Endodermal cell (in vitro differentiated cells): ENCODE data around the gene SELPLG. TPM values are rescaled to one million over a fixed set of nuclear protein-coding genes. Genes with fewer than 3 reads are reported as not detected.
A peak's percentile ranks its signal among the peaks of the same experiment; 100 is the strongest.
"Not testable (repeated sequence)": the region's sequence is repeated elsewhere in the genome, so short reads cannot be mapped to it uniquely, and the experiment has no call there.

Experiments
- DNase-seq: peaks from one replicate; pipeline ENCODE4 v3.0.0-alpha.2; 2017
- H3K27ac ChIP-seq: 2 replicates; pipeline ENCODE4 v1.5.1; 2013; ENCODE audit warnings: mild to moderate bottlenecking, low read depth, low read length, moderate library complexity
- H3K27me3 ChIP-seq: 2 replicates; pipeline ENCODE4 v1.6.1; 2013; ENCODE audit warnings: mild to moderate bottlenecking, low read length, moderate library complexity; ENCODE audit not compliant: insufficient read depth, control insufficient read depth, poor library complexity, severe bottlenecking
- H3K36me3 ChIP-seq: 2 replicates; pipeline ENCODE4 v1.7.0; 2013; ENCODE audit warnings: mild to moderate bottlenecking, low read length, moderate library complexity; ENCODE audit not compliant: control insufficient read depth, insufficient read depth
- H3K4me1 ChIP-seq: one replicate; pipeline ENCODE4 v1.7.0; 2013; ENCODE audit warnings: low read length; ENCODE audit not compliant: control insufficient read depth, insufficient read depth
- H3K4me3 ChIP-seq: 2 replicates; pipeline ENCODE4 v1.5.1; 2013; ENCODE audit warnings: mild to moderate bottlenecking, low read length, moderate library complexity
- H3K9ac ChIP-seq: 2 replicates; pipeline ENCODE4 v1.6.1; 2013; ENCODE audit warnings: mild to moderate bottlenecking, low read length, moderate library complexity; ENCODE audit not compliant: poor library complexity, severe bottlenecking; ENCODE audit errors: extremely low read depth
- H3K9me3 ChIP-seq: 2 replicates; pipeline ENCODE4 v1.6.1; 2013; ENCODE audit warnings: mild to moderate bottlenecking, low read length, moderate library complexity; ENCODE audit not compliant: control insufficient read depth
- H3K27ac Mint-ChIP-seq: 2 replicates; pipeline ENCODE4 v1.8.0; 2020; ENCODE audit warnings: mixed read lengths
- H3K27me3 Mint-ChIP-seq: 2 replicates; pipeline ENCODE4 v1.8.0; 2021; ENCODE audit warnings: mild to moderate bottlenecking, mixed read lengths; ENCODE audit not compliant: insufficient read depth
- H3K36me3 Mint-ChIP-seq: 2 replicates; pipeline ENCODE4 v1.8.0; 2020; ENCODE audit warnings: low read depth, mixed read lengths
- H3K4me1 Mint-ChIP-seq: 2 replicates; pipeline ENCODE4 v1.8.0; 2020; ENCODE audit warnings: mixed read lengths
- H3K4me3 Mint-ChIP-seq: 2 replicates; pipeline ENCODE4 v1.8.0; 2020; ENCODE audit warnings: mild to moderate bottlenecking, moderate library complexity, mixed read lengths
- H3K9me3 Mint-ChIP-seq: 2 replicates; pipeline ENCODE4 v1.8.0; 2020; ENCODE audit warnings: mild to moderate bottlenecking, mixed read lengths
- WGBS, 2 experiments: methylation state at CpG; one replicate each; pipeline versions ENCODE4 v1.1.5 to v1.1.7; 2013; ENCODE audit warnings: missing lambda C conversion rate in 2 of 2, mixed read lengths in 1 of 2; ENCODE audit not compliant: insufficient coverage in 1 of 2, insufficient read length in 1 of 2; 5-methylcytosine and 5-hydroxymethylcytosine counted together
- total RNA-seq, 2 donors: library from RNA; stranded (reverse); fragmentation: NEBNext Ultra II Directional in 1 of 2; extraction: Animal tissue kit (Norgen Biotek cat#: 25700) in 1 of 2; gene quantifications; 2 replicates in 1 of 2; 3 replicates in 1 of 2; pipeline ENCODE4 v1.2.1, GENCODE V29; 2021
- TF ChIP-seq, protein P1 (sequence below): fragments of 200-600 bp; sonication (generic); conservative IDR thresholded peaks from 2 replicates; pipeline ENCODE4 v1.5.0; 2021; ENCODE audit warnings: antibody characterized with exemption, mild to moderate bottlenecking

The SELPLG gene
- total RNA-seq, 2 donors from 2014 or later: 0.13 TPM; not detected in 1

DNA sequence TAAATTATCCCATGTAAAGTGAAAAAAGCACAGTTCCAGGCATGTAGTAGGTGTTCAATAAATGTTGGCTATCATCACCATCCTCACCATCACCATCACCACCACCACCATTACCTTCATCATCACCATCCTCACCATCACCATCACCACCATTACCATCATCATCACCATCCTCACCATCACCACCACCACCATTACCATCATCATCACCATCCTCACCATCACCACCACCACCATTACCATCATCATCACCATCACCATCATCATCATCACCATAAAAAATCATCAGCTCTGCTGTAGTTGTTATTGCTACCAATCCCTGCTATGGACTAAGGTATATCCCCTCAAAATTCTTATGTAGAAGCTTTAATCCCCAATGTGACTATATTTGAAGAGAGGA, 56.2 kb downstream of the SELPLG start:
- Histone ChIP-seq H3K4me3 (no peak overlapping the region), H3K27ac (no peak overlapping the region), H3K27me3 (no peaks in the 10 kb centered on the region), H3K9me3 (no peaks in the 10 kb centered on the region), H3K36me3 (no peaks in the 10 kb centered on the region), H3K9ac (no peak overlapping the region), H3K4me1 (no peaks in the 10 kb centered on the region)
- Mint-ChIP-seq H3K9me3 (no peaks in the 10 kb centered on the region), H3K4me1 (no peaks in the 10 kb centered on the region), H3K36me3 (no peaks in the 10 kb centered on the region), H3K27me3 (peaks cover 6% of the 10 kb centered on the region), H3K4me3 (no peak overlapping the region), H3K27ac (no peak overlapping the region)
- DNase-seq: no peak
- TF ChIP-seq, protein P1, sequence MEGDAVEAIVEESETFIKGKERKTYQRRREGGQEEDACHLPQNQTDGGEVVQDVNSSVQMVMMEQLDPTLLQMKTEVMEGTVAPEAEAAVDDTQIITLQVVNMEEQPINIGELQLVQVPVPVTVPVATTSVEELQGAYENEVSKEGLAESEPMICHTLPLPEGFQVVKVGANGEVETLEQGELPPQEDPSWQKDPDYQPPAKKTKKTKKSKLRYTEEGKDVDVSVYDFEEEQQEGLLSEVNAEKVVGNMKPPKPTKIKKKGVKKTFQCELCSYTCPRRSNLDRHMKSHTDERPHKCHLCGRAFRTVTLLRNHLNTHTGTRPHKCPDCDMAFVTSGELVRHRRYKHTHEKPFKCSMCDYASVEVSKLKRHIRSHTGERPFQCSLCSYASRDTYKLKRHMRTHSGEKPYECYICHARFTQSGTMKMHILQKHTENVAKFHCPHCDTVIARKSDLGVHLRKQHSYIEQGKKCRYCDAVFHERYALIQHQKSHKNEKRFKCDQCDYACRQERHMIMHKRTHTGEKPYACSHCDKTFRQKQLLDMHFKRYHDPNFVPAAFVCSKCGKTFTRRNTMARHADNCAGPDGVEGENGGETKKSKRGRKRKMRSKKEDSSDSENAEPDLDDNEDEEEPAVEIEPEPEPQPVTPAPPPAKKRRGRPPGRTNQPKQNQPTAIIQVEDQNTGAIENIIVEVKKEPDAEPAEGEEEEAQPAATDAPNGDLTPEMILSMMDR: no peak

DNA sequence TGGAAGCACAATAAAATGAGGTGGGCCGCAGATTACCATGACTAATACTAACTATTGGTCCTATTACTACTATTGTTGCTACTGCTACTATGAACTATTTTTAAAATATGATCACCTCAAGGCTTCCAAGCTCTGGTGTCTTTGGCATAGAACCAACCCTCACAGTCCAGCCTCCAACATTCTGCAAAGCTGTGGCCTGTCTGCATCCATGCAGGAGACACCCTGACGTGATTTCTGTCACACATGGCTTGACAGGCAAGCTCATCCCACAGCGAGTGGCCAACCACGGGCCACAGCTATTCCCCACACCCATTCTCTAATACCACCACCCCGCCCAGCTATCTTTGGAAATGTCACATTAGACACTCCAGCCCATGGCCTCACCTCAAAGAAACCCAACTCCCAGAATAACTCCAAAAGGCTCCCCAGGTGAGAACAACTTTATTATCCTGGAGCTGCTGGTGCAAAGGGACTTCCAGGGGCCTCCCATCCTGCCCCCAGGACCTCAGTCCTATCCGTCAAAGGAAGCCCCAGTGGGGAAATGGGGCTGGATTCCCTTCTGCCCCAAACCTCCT, 56.9 kb downstream of the SELPLG start:
- Mint-ChIP-seq H3K4me3 (no peak overlapping the region), H3K27me3 (peaks cover 6% of the 10 kb centered on the region), H3K4me1 (no peaks in the 10 kb centered on the region), H3K27ac (no peak overlapping the region), H3K36me3 (no peaks in the 10 kb centered on the region), H3K9me3 (no peaks in the 10 kb centered on the region)
- no peak overlapping the region for H3K4me3 ChIP-seq
- DNase-seq: peak; percentile 36
- no peaks in the 10 kb centered on the region for H3K9me3 ChIP-seq
- H3K27me3 ChIP-seq: no peaks in the 10 kb centered on the region
- H3K36me3 ChIP-seq: no peaks in the 10 kb centered on the region
- TF ChIP-seq, protein P1: no peak
- WGBS, 2 experiments: 70 to 84% methylated on average over 2 to 6 of the region's 6 CpGs
- H3K27ac ChIP-seq: no peak overlapping the region
- no peak overlapping the region for H3K9ac ChIP-seq
- no peaks in the 10 kb centered on the region for H3K4me1 ChIP-seq

DNA sequence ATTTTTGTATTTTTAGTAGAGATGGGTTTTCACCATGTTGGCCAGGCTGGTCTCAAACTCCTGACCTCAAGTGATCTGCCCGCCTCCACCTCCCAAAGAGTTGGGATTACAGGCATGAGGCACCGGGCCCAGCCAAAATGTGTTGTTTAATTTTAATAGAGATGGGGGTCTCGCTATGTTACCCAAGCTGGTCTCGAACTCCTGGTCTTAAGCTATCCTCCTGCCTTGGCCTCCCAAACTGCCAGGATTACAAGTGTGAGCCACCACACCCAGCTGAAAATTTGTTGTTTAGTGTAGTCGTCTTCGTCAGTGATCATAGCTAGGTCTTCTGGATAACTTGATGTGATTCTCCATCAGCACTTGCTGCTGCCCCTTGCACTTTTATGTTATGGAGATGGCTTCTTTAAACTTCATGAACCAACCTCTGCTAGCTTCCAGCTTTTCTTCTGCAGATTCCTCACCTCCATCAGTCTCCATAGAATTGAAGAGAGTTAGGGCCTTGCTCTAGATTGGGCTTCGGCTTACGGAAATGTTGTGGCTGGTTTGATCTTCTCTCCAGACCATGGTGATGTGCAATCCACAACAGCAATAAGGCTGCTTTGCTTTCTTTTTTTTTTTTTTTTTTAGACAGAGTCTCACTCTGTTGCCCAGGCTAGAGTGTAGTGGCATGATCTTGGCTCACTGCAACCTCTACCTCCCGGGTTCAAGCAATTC, 58.3 kb downstream of the SELPLG start:
- H3K9me3 Mint-ChIP-seq: no peaks in the 10 kb centered on the region
- TF ChIP-seq, protein P1: no peak
- Histone ChIP-seq H3K9ac (no peak overlapping the region), H3K27me3 (no peaks in the 10 kb centered on the region), H3K9me3 (no peaks in the 10 kb centered on the region), H3K4me1 (no peaks in the 10 kb centered on the region), H3K27ac (no peak overlapping the region), H3K4me3 (no peak overlapping the region), H3K36me3 (no peaks in the 10 kb centered on the region)
- no peaks in the 10 kb centered on the region for H3K36me3 Mint-ChIP-seq
- 90 to 92% methylated on average over 5 to 9 of the region's 9 CpGs for WGBS, 2 experiments
- no peaks in the 10 kb centered on the region for H3K4me1 Mint-ChIP-seq
- H3K27me3 Mint-ChIP-seq: peaks cover 6% of the 10 kb centered on the region
- H3K4me3 Mint-ChIP-seq: no peak overlapping the region
- peak; percentile 17 for DNase-seq
- no peak overlapping the region for H3K27ac Mint-ChIP-seq

DNA sequence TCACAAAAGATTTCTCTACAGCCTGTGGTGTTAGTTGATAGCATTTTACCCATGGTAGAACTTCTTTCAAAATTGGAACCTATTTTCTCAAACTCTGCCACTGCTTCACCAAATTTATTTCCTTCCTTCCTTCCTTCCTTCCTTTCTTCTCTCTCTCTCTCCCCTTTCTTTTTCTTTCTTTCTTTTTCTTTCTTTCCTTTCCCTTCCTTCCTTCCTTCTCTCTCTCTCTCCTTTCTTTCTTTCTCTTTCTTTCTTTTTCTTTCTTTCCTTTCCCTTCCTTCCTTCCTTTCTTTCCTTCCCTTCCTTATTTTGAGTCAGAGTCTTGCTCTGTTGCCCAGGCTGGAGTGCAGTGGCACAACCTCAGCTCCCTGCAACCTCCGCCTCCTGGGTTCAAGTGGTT, 59.4 kb downstream of the SELPLG start:
- WGBS, 2 experiments: 77 to 91% methylated on average over 1 of the region's 1 CpG
- not testable (repeated sequence) for H3K27ac Mint-ChIP-seq, H3K9me3 ChIP-seq

More for the DNA sequence above, 59.4 kb downstream of the SELPLG start:
- H3K4me1 ChIP-seq, H3K27me3 Mint-ChIP-seq, H3K36me3 ChIP-seq, H3K9ac ChIP-seq, H3K9me3 Mint-ChIP-seq, H3K36me3 Mint-ChIP-seq, H3K4me3 ChIP-seq, DNase-seq, H3K4me3 Mint-ChIP-seq, H3K27ac ChIP-seq, H3K27me3 ChIP-seq, H3K4me1 Mint-ChIP-seq: not testable (repeated sequence)
